Measurements from ENCODE around the gene KDM4B. TPM values are rescaled to one million over a fixed set of nuclear protein-coding genes. Genes with fewer than 3 reads are reported as not detected.

Gene KDM4B
- total and polyA plus RNA-seq, 2 donors (not counting 1 experiment from before 2014, with no cell fraction given): 75.5 to 205 TPM

DNA sequence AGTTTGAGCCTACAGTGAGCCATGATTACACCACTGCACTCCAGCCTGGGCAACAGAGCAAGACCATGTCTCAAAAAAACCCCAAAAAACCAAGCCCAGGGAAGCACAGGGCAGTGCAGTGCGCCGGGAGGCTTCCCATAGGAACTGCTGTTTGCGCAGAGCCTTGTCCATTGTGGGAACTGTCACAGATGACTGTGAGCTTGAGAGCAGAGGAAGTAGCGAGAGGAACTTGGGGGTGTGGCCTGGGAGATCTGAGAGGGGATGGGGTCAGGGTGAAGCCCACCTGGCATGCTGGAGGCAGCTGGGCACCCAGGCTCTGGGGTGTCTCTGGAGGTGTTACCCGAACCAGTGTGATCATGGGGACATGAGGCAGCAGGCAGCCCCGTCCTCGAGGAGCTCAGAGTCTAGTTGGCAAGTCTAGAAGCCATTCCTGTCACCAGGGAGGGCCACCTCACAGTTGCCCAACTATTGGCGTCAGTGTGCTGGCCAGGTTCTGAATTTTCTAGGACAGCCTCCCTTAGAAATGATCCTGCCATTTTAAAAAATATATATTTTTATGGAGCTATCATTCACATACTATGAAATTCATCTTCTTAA is 10.4 kb downstream of the KDM4B start:
- TF ChIP-seq EZH2 (IDR thresholded peaks at IDR 0.05; ENCODE audit: borderline replicate concordance, insufficient read depth, low read depth, low read length, poor library complexity, severe bottlenecking): no peak
- no peak overlapping the region for H3K9ac ChIP-seq (ENCODE audit: low read length)
- H3K4me1 Mint-ChIP-seq: peaks cover 59% of the 10 kb centered on the region
- no peak for ATAC-seq (ENCODE audit: low read depth)
- 79% methylated on average over 7 of the region's 8 CpGs for WGBS (ENCODE audit: insufficient coverage)
- no peaks in the 10 kb centered on the region for H3K27me3 Mint-ChIP-seq
- intact Hi-C loops (cut with micrococcal nuclease): loop anchor here (10.0 kb wide), 1 partner anchor 995 kb away; the partner anchor contains the start of gene RANBP3
- peaks cover 94% of the 10 kb centered on the region for H3K79me2 ChIP-seq (ENCODE audit: control insufficient read depth, insufficient read depth, low read length)
- peaks cover 34 to 45% of the 10 kb centered on the region in 2 donors for H3K4me1 ChIP-seq (ENCODE audit: control insufficient read depth in 2 of 2, insufficient read depth in 2 of 2, low read length in 2 of 2)
- H3K9me3 ChIP-seq (ENCODE audit: control extremely low read depth in 1 of 3, control insufficient read depth in 2 of 3, insufficient read depth in 1 of 3, low read length in 2 of 3): no peaks in the 10 kb centered on the region
- peaks cover 0 to 3% of the 10 kb centered on the region in 2 experiments for H3K36me3 ChIP-seq (replicated peaks in 1 of 2; ENCODE audit: control extremely low read depth in 1 of 2, control insufficient read depth in 1 of 2, extremely low read depth in 1 of 2, insufficient read depth in 2 of 2, low read length in 1 of 2)
- peak overlapping the region; percentile 68 for H3K27ac Mint-ChIP-seq
- H3K27ac ChIP-seq (ENCODE audit: low read length in 2 of 2): no peak overlapping the region
- DNase-seq: no peak
- no peaks in the 10 kb centered on the region for H3K27me3 ChIP-seq (replicated peaks in 1 of 4; ENCODE audit: control extremely low read depth in 1 of 4, control insufficient read depth in 3 of 4, insufficient read depth in 4 of 4, low read length in 3 of 4)
- ChIA-PET POLR2A (no interaction called here), CTCF (interaction anchor here (1.2 kb wide), 2 partner anchors 23 to 52 kb away, joined by 3 to 5 read pairs; no protein-coding TSS in a partner anchor)
- H2AFZ ChIP-seq (ENCODE audit: insufficient read depth, low read depth, low read length, poor library complexity, severe bottlenecking): no peak overlapping the region
- peak overlapping the region; percentile 49 for H3K4me3 Mint-ChIP-seq
- no peak overlapping the region for H3K4me3 ChIP-seq (ENCODE audit: control extremely low read depth in 1 of 5, extremely low read depth in 1 of 5, insufficient read depth in 1 of 5, low read depth in 2 of 5, low read length in 4 of 5)
- H4K20me1 ChIP-seq (ENCODE audit: control insufficient read depth, insufficient read depth, low read length, poor library complexity, severe bottlenecking): peaks cover 91% of the 10 kb centered on the region
- peak overlapping the region; percentile 8 for H3K4me2 ChIP-seq (replicated peaks; ENCODE audit: low read depth, low read length, poor library complexity, severe bottlenecking)
- no peaks in the 10 kb centered on the region for H3K9me3 Mint-ChIP-seq (ENCODE audit: insufficient read depth)

DNA sequence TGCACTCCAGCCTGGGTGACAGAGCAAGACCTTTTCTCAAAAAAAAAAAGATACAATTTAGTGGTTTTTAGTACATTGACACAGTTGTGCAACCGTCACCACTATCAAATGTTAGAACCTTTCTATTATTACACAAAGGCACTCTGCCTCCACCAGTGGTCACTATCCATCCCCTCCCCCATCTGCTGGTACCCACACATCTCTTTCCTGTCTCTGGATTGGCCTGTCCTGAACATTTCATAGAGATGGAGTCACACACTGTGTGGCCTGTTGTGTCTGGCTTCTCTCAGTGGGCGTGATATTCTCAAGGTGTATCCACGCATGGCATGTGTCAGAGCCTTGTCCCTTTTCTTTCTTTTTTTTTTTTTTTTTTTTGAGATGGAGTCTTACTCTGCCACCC is 11.2 kb downstream of the KDM4B start:
- Histone ChIP-seq H3K4me3 (ENCODE audit: control extremely low read depth in 1 of 5, extremely low read depth in 1 of 5, insufficient read depth in 1 of 5, low read depth in 2 of 5, low read length in 4 of 5) (no peak overlapping the region), H3K9me3 (ENCODE audit: control extremely low read depth in 1 of 3, control insufficient read depth in 2 of 3, insufficient read depth in 1 of 3, low read length in 2 of 3) (no peaks in the 10 kb centered on the region), H4K20me1 (ENCODE audit: control insufficient read depth, insufficient read depth, low read length, poor library complexity, severe bottlenecking) (peaks cover 92% of the 10 kb centered on the region), H3K27ac (ENCODE audit: low read length in 2 of 2) (no peak overlapping the region), H3K9ac (ENCODE audit: low read length) (no peak overlapping the region), H3K79me2 (ENCODE audit: control insufficient read depth, insufficient read depth, low read length) (peaks cover 94% of the 10 kb centered on the region), H3K4me2 (replicated peaks; ENCODE audit: low read depth, low read length, poor library complexity, severe bottlenecking) (no peak overlapping the region), H3K36me3 (replicated peaks in 1 of 2; ENCODE audit: control extremely low read depth in 1 of 2, control insufficient read depth in 1 of 2, extremely low read depth in 1 of 2, insufficient read depth in 2 of 2, low read length in 1 of 2) (peaks cover 0 to 3% of the 10 kb centered on the region in 2 experiments), H3K4me1 (ENCODE audit: control insufficient read depth in 2 of 2, insufficient read depth in 2 of 2, low read length in 2 of 2) (peaks cover 34 to 45% of the 10 kb centered on the region in 2 donors), H3K27me3 (replicated peaks in 1 of 4; ENCODE audit: control extremely low read depth in 1 of 4, control insufficient read depth in 3 of 4, insufficient read depth in 4 of 4, low read length in 3 of 4) (no peaks in the 10 kb centered on the region), H2AFZ (ENCODE audit: insufficient read depth, low read depth, low read length, poor library complexity, severe bottlenecking) (no peak overlapping the region)
- H3K27ac Mint-ChIP-seq: no peak overlapping the region
- no peaks in the 10 kb centered on the region for H3K27me3 Mint-ChIP-seq
- peaks cover 55% of the 10 kb centered on the region for H3K4me1 Mint-ChIP-seq
- WGBS (ENCODE audit: insufficient coverage): 71% methylated on average over 1 of the region's 3 CpGs
- ChIA-PET CTCF (interaction anchor here (1.2 kb wide), 2 partner anchors 22 to 51 kb away, joined by 3 to 5 read pairs; no protein-coding TSS in a partner anchor), POLR2A (interaction anchor here (0.6 to 0.7 kb wide), 2 partner anchors 93 to 120 kb away, joined by 4 to 6 read pairs; no protein-coding TSS in a partner anchor)
- no peak for TF ChIP-seq EZH2 (IDR thresholded peaks at IDR 0.05; ENCODE audit: borderline replicate concordance, insufficient read depth, low read depth, low read length, poor library complexity, severe bottlenecking)
- TF ChIP-seq, protein P1, sequence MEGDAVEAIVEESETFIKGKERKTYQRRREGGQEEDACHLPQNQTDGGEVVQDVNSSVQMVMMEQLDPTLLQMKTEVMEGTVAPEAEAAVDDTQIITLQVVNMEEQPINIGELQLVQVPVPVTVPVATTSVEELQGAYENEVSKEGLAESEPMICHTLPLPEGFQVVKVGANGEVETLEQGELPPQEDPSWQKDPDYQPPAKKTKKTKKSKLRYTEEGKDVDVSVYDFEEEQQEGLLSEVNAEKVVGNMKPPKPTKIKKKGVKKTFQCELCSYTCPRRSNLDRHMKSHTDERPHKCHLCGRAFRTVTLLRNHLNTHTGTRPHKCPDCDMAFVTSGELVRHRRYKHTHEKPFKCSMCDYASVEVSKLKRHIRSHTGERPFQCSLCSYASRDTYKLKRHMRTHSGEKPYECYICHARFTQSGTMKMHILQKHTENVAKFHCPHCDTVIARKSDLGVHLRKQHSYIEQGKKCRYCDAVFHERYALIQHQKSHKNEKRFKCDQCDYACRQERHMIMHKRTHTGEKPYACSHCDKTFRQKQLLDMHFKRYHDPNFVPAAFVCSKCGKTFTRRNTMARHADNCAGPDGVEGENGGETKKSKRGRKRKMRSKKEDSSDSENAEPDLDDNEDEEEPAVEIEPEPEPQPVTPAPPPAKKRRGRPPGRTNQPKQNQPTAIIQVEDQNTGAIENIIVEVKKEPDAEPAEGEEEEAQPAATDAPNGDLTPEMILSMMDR (IDR thresholded peaks at IDR 0.05): no peak
- H3K4me3 Mint-ChIP-seq: no peak overlapping the region
- no peak for ATAC-seq (ENCODE audit: low read depth)
- no peak for DNase-seq
- intact Hi-C loops (cut with micrococcal nuclease): loop anchor here (5.0 kb wide), 1 partner anchor 53 kb away; no protein-coding TSS in a partner anchor
- H3K9me3 Mint-ChIP-seq (ENCODE audit: insufficient read depth): no peaks in the 10 kb centered on the region

All from B cell (primary cell).